Right ventricle myocardium superior (tissue), 1 donor: ENCODE data around the gene KLKB1. TPM values are rescaled to one million over a fixed set of nuclear protein-coding genes. Genes with fewer than 3 reads are reported as not detected.

Experiments used
- ATAC-seq: fragments of 200-7000 bp; cut with Tn5 transposase; one replicate; pipeline ENCODE4 v1.9.1; 2020; ENCODE audit warnings: mild to moderate bottlenecking; ENCODE audit not compliant: poor library complexity
- DNase-seq: peaks from one replicate; pipeline ENCODE4 v3.0.0-alpha.2; 2020
- intact Hi-C: fragments of 100-400 bp; cut with DNase I; formaldehyde crosslinking; loops from one replicate; pipeline ENCODE4 v1.11.2; 2022
- long read RNA-seq: library from polyadenylated mRNA; unstranded; transcript quantifications from one replicate; pipeline ENCODE4 v2.0.0, GENCODE V29; 2021
- total RNA-seq: library from RNA; stranded (reverse); fragmentation: NEBNext Ultra II Directional; extraction: Animal tissue kit (Norgen Biotek cat#: 25700); gene quantifications from one replicate; pipeline ENCODE4 v1.2.1, GENCODE V29; 2021
- donor health status: DM: no; HTN: yes; CAD: no; lungs with severe emphysema.

KLKB1 gene
- total RNA-seq = 1.2 TPM
- long read RNA-seq, partial matches to known transcripts = 0 of 2 reads
- long read RNA-seq, other reads (novel, unspliced or antisense) = 2 of 2 reads

DNA sequence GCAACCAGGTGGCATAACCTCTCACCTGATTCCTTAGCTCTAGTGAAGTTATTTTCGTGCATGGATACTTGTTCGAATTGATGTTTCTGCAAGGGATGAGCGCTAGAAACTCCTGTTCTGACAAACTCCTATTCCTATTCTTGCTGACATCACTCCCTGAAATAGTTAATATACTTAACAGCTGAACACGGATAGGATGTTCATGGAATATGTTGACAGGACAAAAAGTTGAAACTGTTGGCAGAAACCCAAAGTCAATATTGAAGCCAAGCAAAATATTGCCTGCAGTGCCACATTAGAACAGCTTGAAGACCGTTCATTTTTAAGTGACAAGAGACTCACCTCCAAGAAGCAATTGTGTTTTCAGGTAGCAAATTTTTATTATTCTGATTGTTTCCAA, at the start of gene KLKB1:
KLKB1 (plus strand) TSS at position 287 of the 400 bp plus-strand sequence. CDS start 689 bp downstream, outside the sequence.
- ATAC-seq (no peak), DNase-seq (no peak)
- intact Hi-C loops = no loop called here

DNA sequence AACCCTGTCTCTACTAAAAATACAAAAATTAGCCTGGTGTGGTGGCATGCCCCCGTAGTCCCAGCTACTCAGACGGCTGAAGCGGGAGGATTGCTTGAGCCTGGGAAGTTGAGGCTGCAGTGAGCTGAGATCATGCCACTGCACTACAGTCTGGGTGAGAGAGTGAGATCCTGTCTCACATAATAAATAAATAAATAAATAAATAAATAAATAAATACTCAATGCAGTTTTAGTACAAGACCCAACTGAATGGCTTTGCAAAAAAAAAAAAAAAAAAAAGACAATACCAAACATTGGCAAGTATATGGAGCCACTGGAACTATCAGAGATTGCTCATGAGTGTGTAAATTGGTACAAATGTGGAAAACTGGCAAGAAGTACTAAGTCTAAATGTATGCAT, 39.2 kb upstream of the KLKB1 start:
- no peak for DNase-seq
- intact Hi-C loops = no loop called here
- no peak for ATAC-seq

DNA sequence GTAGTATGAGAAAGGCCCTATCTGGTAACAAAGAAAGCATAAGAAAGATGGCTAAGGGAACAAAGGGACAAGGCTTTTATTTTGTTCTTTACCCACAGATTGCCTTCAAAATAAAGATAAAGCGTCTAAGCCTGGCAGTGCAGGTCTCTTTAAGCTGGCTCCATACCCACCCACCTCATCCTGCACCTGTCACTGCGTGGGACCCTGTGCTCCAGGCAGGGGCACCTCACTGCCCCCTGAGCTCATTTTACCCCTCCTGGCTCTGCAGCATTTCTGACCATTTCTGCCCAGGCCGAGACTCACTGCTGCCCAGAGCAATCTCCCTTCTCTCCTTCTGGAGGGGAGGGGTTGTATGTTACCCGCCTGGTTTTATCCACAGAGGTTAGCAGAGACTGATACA, 37.7 kb upstream of the KLKB1 start:
- ATAC-seq = no peak
- no peak for DNase-seq
- intact Hi-C loops = no loop called here

DNA sequence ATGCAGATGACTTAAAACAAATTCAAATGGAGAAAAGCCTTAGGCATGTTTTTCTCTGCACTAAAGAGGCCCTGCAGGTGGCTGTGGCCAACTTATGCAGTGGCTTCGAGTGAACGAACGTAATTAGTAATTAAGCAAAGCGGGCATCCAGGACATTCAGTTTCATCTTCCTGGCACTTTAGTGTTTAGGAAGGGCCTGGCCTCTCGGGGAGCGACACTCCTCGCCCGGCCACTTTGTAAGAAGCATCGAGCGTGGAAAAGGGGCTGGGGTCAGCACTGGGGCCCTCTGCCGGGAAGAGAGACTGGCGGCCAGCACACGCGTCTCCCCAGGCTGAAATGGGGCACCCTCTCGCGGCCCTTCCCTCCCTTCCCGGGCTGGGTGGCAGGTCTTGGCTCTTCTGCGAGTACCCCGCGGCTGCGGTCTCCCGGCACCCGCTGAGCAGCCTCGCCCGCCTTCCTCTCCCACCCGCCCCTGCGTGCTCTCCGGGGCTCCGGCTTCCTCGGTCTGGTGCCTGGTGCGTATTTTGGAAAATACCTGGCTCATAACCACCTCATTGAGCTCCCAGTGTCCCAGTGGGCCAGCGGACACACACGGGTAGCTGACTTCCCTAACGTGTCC, 36.6 kb upstream of the KLKB1 start:
- peak; percentile 61 for ATAC-seq
- no peak for DNase-seq
- intact Hi-C loops = no loop called here

DNA sequence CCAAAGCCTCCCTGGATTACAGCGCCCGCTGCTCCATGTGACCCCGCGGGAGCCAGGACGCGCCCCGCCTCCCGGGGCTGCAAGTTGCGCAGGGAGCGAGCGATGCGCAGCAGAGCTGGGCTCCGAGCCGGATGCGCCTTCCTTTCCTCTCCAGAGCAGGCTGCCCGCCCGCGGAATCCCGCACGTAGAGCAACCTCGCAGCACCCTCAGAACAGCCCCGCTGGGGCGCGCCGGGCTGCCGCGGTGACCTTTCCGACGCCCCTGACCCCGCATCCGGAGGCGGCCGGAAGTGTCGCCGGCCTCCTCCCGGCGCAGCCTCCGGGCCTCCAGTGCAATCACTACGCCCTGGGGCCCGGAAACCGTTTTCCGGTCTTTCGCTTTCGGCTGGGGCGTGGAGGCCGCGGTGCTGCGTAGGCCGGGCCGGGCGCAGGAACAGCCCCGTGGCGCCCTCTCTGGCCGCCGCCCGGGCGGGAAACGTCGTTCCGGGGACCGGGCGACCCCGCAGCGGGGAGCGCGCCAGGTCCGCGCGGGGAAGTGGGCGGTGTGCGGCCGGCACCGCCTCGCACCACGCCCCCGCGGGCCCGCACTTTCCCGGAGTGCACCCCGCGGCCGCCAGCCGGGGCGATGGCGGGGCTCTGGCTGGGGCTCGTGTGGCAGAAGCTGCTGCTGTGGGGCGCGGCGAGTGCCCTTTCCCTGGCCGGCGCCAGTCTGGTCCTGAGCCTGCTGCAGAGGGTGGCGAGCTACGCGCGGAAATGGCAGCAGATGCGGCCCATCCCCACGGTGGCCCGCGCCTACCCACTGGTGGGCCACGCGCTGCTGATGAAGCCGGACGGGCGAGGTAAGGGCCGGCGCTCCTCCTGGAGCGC, 35.9 kb upstream of the KLKB1 start, which contains the start of gene CYP4V2:
CYP4V2 (plus strand) TSS at position 368 of the 866 bp plus-strand sequence; CDS start at position 625, 257 bp downstream.
- intact Hi-C loops = no loop called here
- DNase-seq (peak; percentile 89), ATAC-seq (peak; percentile 88)

DNA sequence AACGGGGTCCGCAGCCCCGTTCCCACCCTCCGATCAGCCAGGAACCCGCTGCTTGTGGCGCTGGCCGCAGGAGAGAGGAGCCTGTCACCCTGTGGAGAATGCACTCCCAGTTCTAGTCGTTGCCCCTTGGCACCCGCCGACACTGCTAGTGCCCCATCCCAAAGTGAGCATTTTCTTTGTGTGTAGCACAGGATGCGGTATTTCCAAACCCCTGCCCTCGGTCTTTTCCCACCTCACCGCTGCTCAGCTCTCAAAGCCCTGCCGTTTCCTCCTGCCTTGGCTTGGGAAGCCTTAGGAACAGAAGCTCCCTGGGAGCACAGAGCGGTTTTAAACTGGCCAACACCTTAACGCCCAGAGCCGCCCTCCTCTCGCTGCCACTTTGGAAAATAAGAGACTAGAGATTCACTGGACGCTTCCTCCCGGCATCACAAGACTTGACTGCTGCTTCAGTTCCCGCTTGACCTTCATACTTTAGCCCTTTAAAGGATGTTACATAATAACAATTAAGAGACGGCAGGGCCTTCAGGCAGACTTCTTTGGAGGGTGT, 35.2 kb upstream of the KLKB1 start:
- ATAC-seq = peak; percentile 25
- DNase-seq = no peak
- intact Hi-C loops = no loop called here

DNA sequence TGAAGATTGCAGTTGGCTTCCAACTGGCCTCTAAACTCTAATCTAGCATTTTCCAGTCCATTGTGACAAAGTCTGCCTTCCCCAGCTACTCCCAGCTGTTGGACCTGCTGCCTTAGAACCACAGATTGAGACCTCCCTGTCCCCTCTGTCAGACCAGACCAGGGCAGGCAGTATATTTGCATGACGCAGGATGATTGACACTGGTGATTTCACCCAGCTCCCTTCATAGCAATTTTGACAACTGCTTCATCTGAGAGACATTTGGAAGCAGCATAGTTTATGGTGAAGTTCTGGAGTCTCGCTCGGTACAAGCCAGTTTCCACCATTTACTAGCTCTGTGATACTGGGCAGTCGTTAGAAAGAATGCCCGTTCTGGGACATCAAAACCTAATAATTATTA, 33.5 kb upstream of the KLKB1 start:
- DNase-seq = no peak
- ATAC-seq = no peak
- intact Hi-C loops = no loop called here

DNA sequence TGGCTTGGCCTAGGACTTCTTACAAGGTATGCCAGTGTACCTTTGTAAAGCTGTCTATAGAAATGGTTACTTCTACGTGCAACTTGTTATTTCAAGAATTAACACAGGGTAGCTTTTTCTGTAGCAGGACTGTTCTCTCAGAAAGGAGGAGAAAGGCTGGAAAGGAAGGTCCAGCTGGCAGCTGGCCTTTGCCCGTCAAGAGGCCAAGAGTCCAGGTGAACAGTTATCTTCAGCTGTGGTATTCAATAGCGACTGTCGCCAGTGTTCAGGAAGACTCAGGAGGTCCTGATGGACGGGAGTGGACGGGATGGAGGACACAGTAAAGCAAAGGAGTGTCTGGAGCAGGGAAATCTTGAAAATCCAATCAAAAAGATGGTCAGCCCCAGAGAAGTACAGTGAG, 31.2 kb upstream of the KLKB1 start:
- DNase-seq (no peak), ATAC-seq (no peak)
- intact Hi-C loops = no loop called here

DNA sequence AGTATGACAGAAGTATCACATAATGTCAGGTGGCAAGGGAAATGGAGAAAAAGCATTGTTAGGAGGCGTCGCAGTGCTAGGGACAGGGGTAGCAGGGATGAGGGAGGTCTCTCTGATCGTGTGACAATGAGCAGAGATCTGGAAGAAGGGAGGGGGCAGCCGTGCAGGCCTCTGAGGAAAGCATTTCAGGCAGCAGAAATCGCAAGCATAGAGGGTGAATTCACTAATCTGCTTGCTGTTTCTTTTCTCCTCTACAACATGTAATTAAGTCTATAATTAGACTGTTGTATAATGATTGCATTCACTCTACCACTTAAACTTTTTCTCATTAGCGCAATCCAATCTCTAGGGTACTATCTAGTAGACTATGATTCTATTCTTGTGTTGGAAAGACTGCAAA, 26.8 kb upstream of the KLKB1 start:
- intact Hi-C loops = no loop called here
- ATAC-seq (peak; percentile 64), DNase-seq (no peak)

DNA sequence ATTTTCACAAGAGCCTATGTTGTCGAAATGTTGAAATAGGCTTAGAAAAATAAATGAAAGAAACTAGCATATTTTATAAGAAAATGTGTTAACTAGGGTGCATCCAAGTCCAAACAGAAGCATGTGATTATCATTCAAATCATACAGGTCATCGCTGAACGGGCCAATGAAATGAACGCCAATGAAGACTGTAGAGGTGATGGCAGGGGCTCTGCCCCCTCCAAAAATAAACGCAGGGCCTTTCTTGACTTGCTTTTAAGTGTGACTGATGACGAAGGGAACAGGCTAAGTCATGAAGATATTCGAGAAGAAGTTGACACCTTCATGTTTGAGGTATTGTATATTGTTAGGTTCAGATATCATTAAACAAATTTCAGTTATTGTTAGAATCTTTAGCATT, 26.3 kb upstream of the KLKB1 start:
- DNase-seq (no peak), ATAC-seq (peak; percentile 55)
- intact Hi-C loops = no loop called here

DNA sequence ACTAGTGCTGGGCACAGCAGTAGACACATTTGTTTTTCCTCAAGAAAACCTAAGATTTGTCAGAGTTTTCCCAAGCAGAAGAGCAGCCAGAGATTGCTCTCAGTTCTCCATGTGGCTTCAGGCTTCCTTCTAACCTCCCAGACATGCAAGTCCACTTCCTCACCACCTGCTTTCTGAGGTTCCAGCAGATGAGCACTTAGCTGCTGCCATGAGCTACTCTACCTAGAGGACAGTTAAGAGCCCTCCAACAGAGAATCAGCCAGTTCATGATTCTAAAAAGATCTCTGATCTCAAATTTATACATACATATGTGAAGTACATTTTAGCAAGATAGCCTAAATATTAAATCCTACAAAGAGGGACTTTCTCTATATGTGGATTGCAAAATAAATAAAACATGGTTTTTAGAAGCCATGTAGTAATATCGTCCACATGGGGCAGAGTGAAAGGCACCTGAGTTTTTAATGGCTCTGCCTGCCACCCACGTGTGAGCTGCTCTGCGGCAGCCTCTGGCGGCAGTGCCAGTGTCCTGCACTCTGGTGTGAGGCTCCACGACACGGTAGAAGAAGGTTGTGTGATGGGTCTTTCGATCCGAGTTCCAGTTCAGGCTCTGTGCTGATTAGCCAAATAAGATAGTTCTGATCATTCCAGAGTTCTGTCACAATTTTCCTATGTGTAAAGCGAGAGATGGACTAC, 25.6 kb upstream of the KLKB1 start:
- intact Hi-C loops = no loop called here
- ATAC-seq (peak; percentile 80), DNase-seq (peak; percentile 56)

DNA sequence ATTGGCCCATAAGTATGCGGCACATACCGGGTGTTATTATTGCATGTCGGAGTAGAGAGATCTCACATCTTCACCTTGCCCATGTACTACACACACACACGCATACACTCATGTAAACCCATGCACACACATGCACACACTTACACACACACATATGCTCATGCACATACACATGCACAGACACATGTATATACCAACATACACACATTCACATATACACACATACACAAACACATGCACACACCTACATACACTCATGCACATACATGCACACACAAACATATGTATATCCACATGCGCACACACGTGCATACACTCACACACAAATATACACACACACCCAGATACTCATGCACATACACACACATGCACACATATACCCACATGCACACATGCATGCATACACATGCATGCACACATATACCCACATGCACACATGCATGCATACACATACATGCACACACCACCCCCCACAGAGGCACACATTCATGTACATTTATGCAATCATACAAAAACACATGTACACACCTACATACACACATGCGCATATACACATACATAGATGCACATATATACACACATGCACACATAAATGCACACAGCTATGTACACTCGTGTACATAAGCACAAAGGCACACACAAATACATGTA, 24.7 kb upstream of the KLKB1 start:
- intact Hi-C loops = no loop called here
- DNase-seq (no peak), ATAC-seq (no peak)

DNA sequence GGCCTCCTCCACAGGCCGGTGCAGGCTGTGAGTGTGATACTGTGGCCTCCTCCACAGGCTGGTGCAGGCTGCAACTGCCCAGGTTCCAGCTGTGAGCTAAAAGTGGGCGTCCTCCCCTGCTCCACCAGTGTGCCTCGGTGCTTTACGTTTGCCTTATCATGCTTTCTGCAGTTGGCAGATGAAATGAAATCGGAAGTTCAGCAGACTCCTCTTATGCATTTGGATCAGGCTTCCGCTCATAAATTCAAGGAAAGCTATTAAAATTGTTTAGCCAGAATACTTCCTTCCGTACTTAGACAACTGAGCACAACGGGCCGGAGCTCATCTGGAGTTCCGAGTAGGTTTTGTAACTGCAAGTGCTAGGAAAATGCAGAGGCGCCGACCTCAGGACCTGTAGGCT, 23.9 kb upstream of the KLKB1 start:
- DNase-seq (no peak), ATAC-seq (no peak)
- intact Hi-C loops = no loop called here

DNA sequence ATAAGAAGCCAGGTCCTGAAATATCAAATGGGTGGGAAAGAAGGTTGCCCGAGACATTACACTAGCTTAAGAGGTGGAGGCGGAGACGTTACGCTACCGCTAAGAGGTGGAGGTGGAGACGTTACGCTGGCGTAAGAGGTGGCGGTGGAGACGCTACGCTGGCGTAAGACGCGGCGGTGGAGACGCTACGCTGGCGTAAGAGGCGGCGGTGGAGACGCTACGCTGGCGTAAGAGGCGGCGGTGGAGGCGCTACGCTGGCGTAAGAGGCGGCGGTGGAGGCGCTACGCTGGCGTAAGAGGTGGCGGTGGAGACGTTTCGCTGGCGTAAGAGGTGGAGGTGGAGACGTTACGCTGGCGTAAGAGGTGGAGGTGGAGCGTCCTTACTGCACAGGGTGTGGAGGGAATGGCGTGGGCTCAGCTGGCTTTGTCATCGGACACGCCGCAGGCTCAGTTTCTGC, 23.2 kb upstream of the KLKB1 start:
- no peak for DNase-seq
- ATAC-seq = no peak
- intact Hi-C loops = no loop called here

DNA sequence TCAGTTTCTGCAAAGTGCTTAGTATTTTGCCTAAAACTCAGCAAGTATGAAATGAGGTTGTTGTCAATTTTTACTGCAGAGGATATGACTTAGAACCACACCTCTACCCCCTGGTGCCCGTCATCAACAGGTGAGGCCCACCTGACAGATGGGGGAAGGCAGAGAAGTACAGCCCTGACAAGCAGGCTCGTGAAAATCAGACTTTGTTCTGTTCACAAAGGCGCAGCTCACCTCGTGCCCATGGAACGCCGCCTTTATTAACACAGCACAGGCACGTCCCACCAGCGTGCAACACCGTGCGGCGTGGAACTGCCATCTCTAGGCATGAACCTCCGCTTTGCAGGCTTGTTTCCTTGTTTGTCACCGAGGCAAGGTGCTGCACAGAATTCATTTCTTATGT, 22.6 kb upstream of the KLKB1 start:
- DNase-seq = no peak
- no peak for ATAC-seq
- intact Hi-C loops = no loop called here

DNA sequence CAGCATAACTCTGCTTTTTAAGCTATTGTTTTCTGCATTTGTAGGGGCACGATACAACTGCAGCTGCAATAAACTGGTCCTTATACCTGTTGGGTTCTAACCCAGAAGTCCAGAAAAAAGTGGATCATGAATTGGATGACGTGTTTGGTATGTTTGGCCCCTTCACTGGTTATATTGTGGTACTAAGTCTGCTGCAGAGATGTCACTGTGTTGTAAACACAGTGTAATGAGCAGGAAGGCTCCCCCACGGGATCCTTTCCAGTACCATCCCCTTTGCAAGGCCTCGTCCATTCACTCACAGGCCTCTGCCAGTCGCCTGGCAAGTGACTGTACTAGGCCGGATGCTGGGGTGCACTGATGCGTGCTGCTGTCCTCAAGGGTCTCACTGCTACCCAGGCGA, 22.2 kb upstream of the KLKB1 start:
- DNase-seq = no peak
- intact Hi-C loops = no loop called here
- no peak for ATAC-seq

DNA sequence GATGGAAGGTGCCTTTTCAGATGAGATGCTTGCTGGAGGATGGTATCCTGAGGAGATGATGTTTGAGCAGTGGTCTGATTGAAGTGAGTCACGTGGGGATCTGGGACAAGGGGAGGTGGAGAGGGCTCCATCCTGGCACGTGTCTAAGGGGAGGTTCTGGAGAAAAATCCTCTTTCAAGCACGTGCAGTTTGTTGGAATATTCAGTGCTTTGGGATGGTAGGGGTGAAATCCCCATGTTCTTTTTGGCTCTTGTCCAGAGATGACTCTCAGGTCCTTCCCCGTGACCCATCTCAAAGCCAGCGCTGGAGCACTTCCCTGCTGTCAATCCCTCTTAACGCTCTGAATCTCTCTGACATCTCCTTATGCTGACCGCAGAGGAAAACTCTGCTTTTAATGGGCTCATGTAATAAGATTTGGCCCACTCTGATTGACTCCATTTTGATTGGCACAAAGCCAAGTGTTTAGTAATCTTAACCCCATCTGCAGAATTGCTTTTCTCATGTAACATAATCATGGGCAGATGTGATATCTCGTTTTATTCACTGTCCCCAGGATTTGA, 10.8 kb upstream of the KLKB1 start:
- ATAC-seq (no peak), DNase-seq (no peak)
- intact Hi-C loops = no loop called here

DNA sequence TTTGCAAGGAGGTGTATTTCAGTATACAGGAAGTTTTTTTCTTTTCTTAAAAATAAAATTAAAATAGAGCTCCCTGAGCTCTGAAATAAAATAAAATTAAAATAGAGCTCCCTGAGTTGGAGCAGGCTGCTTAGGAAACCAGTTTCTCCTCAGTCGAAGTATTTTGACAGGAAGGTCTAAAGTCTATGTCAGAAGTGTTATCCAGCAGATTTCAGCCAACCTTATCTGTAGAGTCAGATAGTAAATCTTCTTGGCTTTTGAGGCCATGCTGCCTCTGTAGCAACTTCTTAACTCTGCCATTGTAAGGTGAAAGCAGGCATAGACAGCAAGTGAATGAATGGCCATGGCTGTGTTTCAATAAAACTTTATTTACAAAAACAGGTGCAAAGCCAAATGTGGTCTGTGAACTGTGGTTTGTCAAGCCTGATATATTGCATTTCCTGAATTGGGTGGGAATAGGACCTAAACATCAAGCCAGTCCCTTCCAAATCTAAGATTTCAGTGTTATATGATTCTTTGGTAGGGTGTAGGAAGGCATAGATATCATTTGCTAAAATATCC, 9.5 kb upstream of the KLKB1 start:
- DNase-seq (no peak), ATAC-seq (no peak)
- intact Hi-C loops = no loop called here
